ENCODE measurements around the gene BRD4.
A peak's percentile ranks its signal among the peaks of the same experiment; 100 is the strongest.

DNA sequence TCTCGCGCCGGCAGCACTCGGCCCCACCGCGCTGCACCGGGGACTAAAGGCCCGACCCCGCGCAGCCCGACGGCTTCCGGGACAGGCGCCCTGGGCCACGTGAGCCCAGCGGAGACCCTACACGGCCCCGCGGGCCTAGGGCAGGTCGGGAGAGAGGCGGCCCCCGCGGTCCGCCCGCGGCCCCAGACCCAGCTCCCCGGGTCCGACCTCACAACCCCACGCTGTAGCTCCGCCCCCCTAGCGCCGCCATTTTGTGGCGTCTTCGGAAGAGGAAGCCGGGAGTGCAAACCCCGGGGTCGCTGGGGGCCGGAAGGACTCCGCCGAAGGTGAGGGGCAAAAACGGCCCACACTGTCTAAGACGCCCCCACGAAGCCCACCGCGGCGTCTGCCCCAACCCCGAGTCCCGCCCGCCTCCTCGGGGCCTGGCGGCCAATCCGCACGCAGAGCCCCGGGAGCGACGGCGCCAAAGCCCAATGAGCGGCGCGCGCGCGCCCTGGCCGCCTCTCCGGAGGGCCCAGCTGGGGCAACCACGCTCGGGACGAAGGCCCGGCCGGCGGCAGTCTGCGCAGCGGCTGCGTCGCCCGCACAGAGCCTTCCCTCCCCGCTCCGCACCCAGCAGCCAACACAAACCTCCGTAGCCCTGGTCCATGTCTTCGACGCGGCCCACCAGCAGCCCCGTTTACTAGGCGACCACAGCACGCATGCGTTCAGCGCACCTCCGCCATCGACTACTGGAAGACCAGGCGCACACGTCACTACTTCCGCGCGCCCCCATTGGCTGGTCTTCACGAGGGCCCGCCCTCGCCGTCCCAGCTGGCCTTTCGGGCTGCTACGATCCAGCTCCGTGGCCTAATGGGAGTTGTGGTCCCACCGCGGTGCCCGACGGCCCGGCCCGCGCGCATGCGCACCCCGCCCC is 47.0 kb upstream of the BRD4 start, which contains the start of gene AKAP8:
- TF ChIP-seq, protein P1, sequence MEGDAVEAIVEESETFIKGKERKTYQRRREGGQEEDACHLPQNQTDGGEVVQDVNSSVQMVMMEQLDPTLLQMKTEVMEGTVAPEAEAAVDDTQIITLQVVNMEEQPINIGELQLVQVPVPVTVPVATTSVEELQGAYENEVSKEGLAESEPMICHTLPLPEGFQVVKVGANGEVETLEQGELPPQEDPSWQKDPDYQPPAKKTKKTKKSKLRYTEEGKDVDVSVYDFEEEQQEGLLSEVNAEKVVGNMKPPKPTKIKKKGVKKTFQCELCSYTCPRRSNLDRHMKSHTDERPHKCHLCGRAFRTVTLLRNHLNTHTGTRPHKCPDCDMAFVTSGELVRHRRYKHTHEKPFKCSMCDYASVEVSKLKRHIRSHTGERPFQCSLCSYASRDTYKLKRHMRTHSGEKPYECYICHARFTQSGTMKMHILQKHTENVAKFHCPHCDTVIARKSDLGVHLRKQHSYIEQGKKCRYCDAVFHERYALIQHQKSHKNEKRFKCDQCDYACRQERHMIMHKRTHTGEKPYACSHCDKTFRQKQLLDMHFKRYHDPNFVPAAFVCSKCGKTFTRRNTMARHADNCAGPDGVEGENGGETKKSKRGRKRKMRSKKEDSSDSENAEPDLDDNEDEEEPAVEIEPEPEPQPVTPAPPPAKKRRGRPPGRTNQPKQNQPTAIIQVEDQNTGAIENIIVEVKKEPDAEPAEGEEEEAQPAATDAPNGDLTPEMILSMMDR (IDR thresholded peaks at IDR 0.05), result no peak
- peak; percentile 32 to 82 for TF ChIP-seq POLR2A (IDR thresholded peaks at IDR 0.05)
